Measurements from ENCODE around the gene RND3.

RND3 gene

GRCh38 chr2:150480971-150481830 is 6.3 kb downstream of the RND3 start:
- Histone ChIP-seq H3K27me3 (ENCODE audit: control insufficient read depth, insufficient read depth, low read length) (no peaks in the 10 kb centered on the region), H3K9me3 (replicated peaks; ENCODE audit: low read length) (no peaks in the 10 kb centered on the region), H3K9ac (ENCODE audit: low read depth, low read length) (peak overlapping the region; percentile 20), H3K4me2 (ENCODE audit: low read length) (peak overlapping the region; percentile 69), H3K36me3 (ENCODE audit: insufficient read depth, low read length) (peaks cover 70% of the 10 kb centered on the region), H3K4me1 (ENCODE audit: control insufficient read depth, insufficient read depth, low read length) (peaks cover 80% of the 10 kb centered on the region), H3K4me3 (ENCODE audit: low read length) (peak overlapping the region; percentile 1)

GRCh38 chr2:150480241-150480640 is 7.2 kb downstream of the RND3 start:
- Histone ChIP-seq H3K4me1 (ENCODE audit: control insufficient read depth, insufficient read depth, low read length) (peaks cover 90% of the 10 kb centered on the region), H3K9ac (ENCODE audit: low read depth, low read length) (peak overlapping the region; percentile 51)

DNA sequence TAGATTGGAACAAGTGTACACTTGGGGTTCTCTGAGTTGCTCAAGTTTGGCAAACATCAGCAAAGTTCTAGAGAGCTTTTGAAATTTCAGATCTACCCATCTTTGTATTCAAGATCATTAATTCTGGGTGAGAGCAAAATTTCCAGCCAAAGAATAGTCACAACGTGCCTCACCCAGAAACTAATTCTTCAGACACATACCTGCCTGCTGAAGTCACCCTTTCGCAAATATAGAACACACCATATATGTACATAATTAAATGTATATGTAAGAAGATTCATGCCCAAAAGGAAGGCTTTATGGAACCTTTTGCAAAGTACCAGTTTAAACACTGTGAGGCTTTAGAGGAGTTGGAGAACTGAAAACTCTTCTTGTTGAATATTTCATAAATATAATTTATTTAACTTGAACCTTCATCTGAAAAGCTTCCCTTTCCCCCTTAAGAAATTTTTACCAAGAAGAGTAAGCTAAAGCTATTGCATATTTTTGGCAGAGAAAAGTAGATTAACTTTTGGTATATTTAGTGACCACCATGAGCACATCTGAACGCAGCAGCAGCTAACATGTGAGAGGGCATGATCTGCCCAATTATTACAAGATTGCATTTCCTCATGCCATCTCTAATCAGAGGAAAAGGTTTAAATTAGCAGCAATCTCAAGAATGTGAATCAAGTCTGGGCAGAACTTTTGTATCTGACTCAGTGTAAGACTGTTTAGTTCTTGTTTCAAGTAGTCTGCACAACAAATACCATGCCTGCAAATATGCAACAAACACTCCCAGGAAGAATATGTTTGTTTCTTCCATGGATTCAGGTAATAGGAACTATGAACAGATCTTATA is 8.2 kb downstream of the RND3 start:
- peaks cover 72% of the 10 kb centered on the region for H3K36me3 ChIP-seq (ENCODE audit: insufficient read depth, low read length)
- peak overlapping the region; percentile 69 for H3K4me2 ChIP-seq (ENCODE audit: low read length)
- H3K9ac ChIP-seq (ENCODE audit: low read depth, low read length): peak overlapping the region; percentile 51
- no peaks in the 10 kb centered on the region for H3K9me3 ChIP-seq (replicated peaks; ENCODE audit: low read length)
- peak overlapping the region; percentile 31 for H3K4me3 ChIP-seq (ENCODE audit: low read length)
- no peaks in the 10 kb centered on the region for H3K27me3 ChIP-seq (ENCODE audit: control insufficient read depth, insufficient read depth, low read length)
- peaks cover 98% of the 10 kb centered on the region for H3K4me1 ChIP-seq (ENCODE audit: control insufficient read depth, insufficient read depth, low read length)

More at GRCh38 chr2:150480241-150480640, 7.2 kb downstream of the RND3 start:
- Histone ChIP-seq H3K4me3 (ENCODE audit: low read length) (peak overlapping the region; percentile 1), H3K27me3 (ENCODE audit: control insufficient read depth, insufficient read depth, low read length) (no peaks in the 10 kb centered on the region), H3K36me3 (ENCODE audit: insufficient read depth, low read length) (peaks cover 72% of the 10 kb centered on the region), H3K4me2 (ENCODE audit: low read length) (peak overlapping the region; percentile 69), H3K9me3 (replicated peaks; ENCODE audit: low read length) (no peaks in the 10 kb centered on the region)

DNA sequence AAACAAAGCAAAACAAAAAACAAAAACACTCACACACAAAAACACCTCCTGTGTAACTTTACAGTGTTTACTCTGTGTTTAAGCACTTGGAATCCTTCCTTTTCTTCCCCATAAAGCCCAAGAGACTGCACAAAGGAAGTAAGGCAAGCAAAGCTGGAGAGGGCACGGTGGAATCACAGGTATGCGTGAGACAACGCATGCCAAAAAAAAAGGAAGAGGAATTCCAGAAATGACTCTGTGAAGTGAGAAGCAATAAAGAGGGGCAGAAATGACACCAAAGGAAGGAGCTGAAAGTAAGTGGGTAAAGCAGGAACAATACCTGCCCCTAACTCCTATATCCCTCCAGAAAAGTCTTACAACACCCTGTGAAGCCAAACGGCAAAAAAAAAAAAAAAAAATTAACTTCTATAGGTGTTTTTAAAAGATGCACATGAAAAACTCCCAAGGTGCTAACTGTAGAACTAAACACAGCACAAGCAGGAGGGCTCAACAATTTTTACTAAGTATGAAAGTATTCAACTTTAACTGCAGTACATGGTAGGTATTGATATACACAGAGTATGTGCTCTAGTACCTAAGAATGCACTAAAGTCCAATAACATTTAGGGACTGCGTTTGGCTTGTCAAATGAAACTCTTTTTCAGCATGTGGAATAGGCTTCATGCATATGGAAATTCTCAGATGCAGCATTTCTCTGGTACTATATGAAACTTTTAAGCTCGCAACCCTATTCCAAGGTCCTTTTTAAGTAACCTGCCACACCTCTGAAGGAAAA is 9.1 kb downstream of the RND3 start:
- Histone ChIP-seq H3K4me2 (ENCODE audit: low read length) (peak overlapping the region; percentile 69), H3K9ac (ENCODE audit: low read depth, low read length) (peak overlapping the region; percentile 51), H3K36me3 (ENCODE audit: insufficient read depth, low read length) (peaks cover 72% of the 10 kb centered on the region), H3K4me1 (ENCODE audit: control insufficient read depth, insufficient read depth, low read length) (peaks cover 98% of the 10 kb centered on the region), H3K9me3 (replicated peaks; ENCODE audit: low read length) (no peaks in the 10 kb centered on the region), H3K27me3 (ENCODE audit: control insufficient read depth, insufficient read depth, low read length) (no peaks in the 10 kb centered on the region), H3K4me3 (ENCODE audit: low read length) (peak overlapping the region; percentile 40)

GRCh38 chr2:150477347-150477746 is 10.1 kb downstream of the RND3 start:
- Histone ChIP-seq H3K9me3 (replicated peaks; ENCODE audit: low read length) (no peaks in the 10 kb centered on the region), H3K9ac (ENCODE audit: low read depth, low read length) (peak overlapping the region; percentile 51), H3K4me1 (ENCODE audit: control insufficient read depth, insufficient read depth, low read length) (peaks cover 100% of the 10 kb centered on the region), H3K4me2 (ENCODE audit: low read length) (peak overlapping the region; percentile 69), H3K4me3 (ENCODE audit: low read length) (peak overlapping the region; percentile 30), H3K27me3 (ENCODE audit: control insufficient read depth, insufficient read depth, low read length) (no peaks in the 10 kb centered on the region), H3K36me3 (ENCODE audit: insufficient read depth, low read length) (peaks cover 71% of the 10 kb centered on the region)

GRCh38 chr2:150476809-150477302 is 10.6 kb downstream of the RND3 start:
- H3K9ac ChIP-seq (ENCODE audit: low read depth, low read length): peak overlapping the region; percentile 51
- H3K4me2 ChIP-seq (ENCODE audit: low read length): peak overlapping the region; percentile 69
- no peaks in the 10 kb centered on the region for H3K27me3 ChIP-seq (ENCODE audit: control insufficient read depth, insufficient read depth, low read length)
- no peak overlapping the region for H3K4me3 ChIP-seq (ENCODE audit: low read length)
- peaks cover 100% of the 10 kb centered on the region for H3K4me1 ChIP-seq (ENCODE audit: control insufficient read depth, insufficient read depth, low read length)
- H3K9me3 ChIP-seq (replicated peaks; ENCODE audit: low read length): no peaks in the 10 kb centered on the region
- peaks cover 72% of the 10 kb centered on the region for H3K36me3 ChIP-seq (ENCODE audit: insufficient read depth, low read length)

- H3K9ac ChIP-seq (ENCODE audit: low read depth, low read length): peak overlapping the region; percentile 51
Measured at GRCh38 chr2:150476286-150476685, 11.2 kb downstream of the RND3 start.

GRCh38 chr2:150475479-150476250 is 11.8 kb downstream of the RND3 start:
- Histone ChIP-seq H3K4me3 (ENCODE audit: low read length) (no peak overlapping the region), H3K9me3 (replicated peaks; ENCODE audit: low read length) (no peaks in the 10 kb centered on the region), H3K27me3 (ENCODE audit: control insufficient read depth, insufficient read depth, low read length) (no peaks in the 10 kb centered on the region), H3K4me2 (ENCODE audit: low read length) (peak overlapping the region; percentile 69), H3K36me3 (ENCODE audit: insufficient read depth, low read length) (peaks cover 72% of the 10 kb centered on the region), H3K9ac (ENCODE audit: low read depth, low read length) (peak overlapping the region; percentile 51), H3K4me1 (ENCODE audit: control insufficient read depth, insufficient read depth, low read length) (peaks cover 94% of the 10 kb centered on the region)

More at GRCh38 chr2:150476286-150476685, 11.2 kb downstream of the RND3 start:
- Histone ChIP-seq H3K36me3 (ENCODE audit: insufficient read depth, low read length) (peaks cover 72% of the 10 kb centered on the region), H3K4me2 (ENCODE audit: low read length) (peak overlapping the region; percentile 69), H3K4me3 (ENCODE audit: low read length) (peak overlapping the region; percentile 5), H3K27me3 (ENCODE audit: control insufficient read depth, insufficient read depth, low read length) (no peaks in the 10 kb centered on the region), H3K9me3 (replicated peaks; ENCODE audit: low read length) (no peaks in the 10 kb centered on the region), H3K4me1 (ENCODE audit: control insufficient read depth, insufficient read depth, low read length) (peaks cover 100% of the 10 kb centered on the region)

- H3K4me3 ChIP-seq (ENCODE audit: low read length): no peak overlapping the region
- peak overlapping the region; percentile 69 for H3K4me2 ChIP-seq (ENCODE audit: low read length)
- peak overlapping the region; percentile 7 for H3K9ac ChIP-seq (ENCODE audit: low read depth, low read length)
- no peaks in the 10 kb centered on the region for H3K9me3 ChIP-seq (replicated peaks; ENCODE audit: low read length)
- peaks cover 79% of the 10 kb centered on the region for H3K36me3 ChIP-seq (ENCODE audit: insufficient read depth, low read length)
- H3K27me3 ChIP-seq (ENCODE audit: control insufficient read depth, insufficient read depth, low read length): no peaks in the 10 kb centered on the region
- H3K4me1 ChIP-seq (ENCODE audit: control insufficient read depth, insufficient read depth, low read length): peaks cover 94% of the 10 kb centered on the region
Measured at GRCh38 chr2:150474326-150475074, 13.0 kb downstream of the RND3 start.

DNA sequence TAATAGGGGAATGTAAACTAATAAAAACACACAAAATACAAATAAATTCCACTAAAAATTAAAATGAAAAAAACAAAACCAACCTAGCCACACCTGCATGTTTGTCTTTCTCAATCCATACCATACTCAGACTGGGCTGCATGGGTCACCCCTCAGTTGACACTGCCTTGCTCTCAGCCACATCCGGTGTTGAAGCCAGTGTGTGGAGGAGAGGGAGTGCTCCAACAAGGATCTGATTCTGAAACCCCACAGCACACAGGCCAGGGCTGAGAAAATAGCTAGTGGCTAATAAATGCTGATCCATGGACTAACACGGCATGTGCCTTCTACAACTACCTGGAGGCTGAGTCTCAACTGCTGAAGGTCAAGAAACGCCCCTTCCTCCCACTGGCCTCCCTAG is 13.7 kb downstream of the RND3 start:
- Histone ChIP-seq H3K9me3 (replicated peaks; ENCODE audit: low read length) (no peaks in the 10 kb centered on the region), H3K4me2 (ENCODE audit: low read length) (peak overlapping the region; percentile 32), H3K4me3 (ENCODE audit: low read length) (no peak overlapping the region), H3K4me1 (ENCODE audit: control insufficient read depth, insufficient read depth, low read length) (peaks cover 93% of the 10 kb centered on the region), H3K27me3 (ENCODE audit: control insufficient read depth, insufficient read depth, low read length) (no peaks in the 10 kb centered on the region), H3K36me3 (ENCODE audit: insufficient read depth, low read length) (peaks cover 86% of the 10 kb centered on the region), H3K9ac (ENCODE audit: low read depth, low read length) (peak overlapping the region; percentile 6)

Measured in skeletal muscle satellite cell (primary cell).